GM21786 (cell line): ENCODE measurements around the gene HRAS.
"Not testable (repeated sequence)": the region's sequence is repeated elsewhere in the genome, so short reads cannot be mapped to it uniquely, and the experiment has no call there.

Experiments
- ATAC-seq: cut with Tn5 transposase; IDR thresholded peaks from one replicate; pipeline ENCODE4 v1.9.1; 2021; ENCODE audit not compliant: unreplicated experiment

The HRAS gene

DNA sequence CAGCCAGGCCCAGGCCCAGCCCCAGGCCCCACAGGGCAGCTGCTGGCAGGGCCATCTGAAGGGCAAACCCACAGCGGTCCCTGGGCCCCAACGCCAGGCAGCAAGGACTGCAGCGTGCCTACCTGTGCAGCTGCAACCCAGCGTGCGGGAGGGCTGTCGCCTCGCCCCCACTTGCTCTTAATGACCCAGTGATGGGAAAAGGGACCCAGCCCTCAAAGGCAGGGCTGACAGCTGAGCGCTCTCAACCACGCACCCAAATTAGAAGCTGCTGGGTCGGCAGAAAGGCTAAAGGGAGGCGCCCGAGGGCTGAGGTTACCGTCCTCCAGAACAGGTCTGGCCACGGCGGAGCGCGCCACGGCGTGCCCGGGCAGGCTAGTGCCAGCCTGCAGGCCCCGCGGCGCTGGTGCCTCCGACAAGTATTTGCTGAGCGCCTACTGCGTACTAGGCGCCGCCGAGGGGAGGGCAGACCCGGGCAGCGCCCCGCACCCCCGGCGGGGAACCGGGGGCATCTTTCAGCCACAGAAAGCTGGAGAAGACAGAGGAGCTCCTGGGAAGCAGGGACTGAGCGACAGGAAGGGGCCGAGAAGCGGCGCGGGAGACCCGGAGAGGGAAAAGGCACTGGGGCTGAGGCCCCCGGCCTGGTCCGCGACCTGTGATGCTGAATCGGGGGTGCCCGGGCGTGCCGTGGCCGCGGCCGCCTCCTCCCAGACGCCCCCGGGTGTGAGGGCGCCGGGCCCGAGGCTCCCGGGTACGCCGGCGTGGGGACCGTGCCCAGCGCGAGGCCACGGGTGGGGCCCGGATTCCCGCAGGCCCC is 773 bp downstream of the HRAS start:
- ATAC-seq, result no peak

DNA sequence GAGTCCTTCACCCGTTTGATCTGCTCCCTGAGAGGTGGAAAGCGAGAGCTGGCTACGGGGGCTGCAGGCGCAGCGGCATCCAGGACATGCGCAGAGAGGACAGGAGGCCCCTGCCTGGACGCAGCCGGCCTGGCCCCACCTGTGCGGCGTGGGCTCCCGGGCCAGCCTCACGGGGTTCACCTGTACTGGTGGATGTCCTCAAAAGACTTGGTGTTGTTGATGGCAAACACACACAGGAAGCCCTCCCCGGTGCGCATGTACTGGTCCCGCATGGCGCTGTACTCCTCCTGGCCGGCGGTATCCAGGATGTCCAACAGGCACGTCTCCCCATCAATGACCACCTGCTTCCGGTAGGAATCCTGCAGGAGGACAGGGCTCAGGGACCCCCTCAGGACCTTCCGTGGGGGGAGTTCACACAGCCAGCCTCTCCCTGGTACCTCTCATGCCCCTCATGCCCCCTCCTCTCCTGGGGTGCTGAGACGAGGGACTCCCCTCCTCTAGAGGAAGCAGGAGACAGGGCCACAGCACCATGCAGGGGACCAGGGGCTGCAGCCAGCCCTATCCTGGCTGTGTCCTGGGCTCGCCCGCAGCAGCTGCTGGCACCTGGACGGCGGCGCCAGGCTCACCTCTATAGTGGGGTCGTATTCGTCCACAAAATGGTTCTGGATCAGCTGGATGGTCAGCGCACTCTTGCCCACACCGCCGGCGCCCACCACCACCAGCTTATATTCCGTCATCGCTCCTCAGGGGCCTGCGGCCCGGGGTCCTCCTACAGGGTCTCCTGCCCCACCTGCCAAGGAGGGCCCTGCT is 1.6 kb downstream of the HRAS start:
- no peak for ATAC-seq

DNA sequence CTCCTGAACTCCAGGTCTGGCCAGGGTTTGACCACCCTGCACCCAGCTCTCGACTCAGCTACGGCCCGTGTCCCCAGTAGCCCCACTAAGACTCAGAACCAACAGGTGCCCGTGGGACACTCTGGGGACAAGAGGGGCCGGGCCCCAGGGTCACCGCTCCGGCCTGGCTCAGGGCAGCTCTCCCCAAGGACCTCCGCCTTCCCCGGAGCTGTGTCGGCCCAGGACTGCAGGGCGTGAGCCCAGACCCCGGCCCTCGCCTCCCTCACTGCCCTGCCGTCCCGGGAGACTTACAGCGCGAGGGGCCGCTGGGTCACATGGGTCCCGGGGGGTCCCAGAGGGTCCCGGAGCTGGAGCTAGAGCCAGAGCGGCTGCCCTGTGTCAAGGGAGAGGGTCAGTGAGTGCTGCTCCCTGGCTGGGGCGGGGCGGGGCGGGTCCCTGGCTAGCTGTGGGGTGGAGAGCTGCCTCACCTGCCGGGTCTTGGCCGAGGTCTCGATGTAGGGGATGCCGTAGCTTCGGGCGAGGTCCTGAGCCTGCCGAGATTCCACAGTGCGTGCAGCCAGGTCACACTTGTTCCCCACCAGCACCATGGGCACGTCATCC is 2.3 kb downstream of the HRAS start:
- no peak for ATAC-seq

DNA sequence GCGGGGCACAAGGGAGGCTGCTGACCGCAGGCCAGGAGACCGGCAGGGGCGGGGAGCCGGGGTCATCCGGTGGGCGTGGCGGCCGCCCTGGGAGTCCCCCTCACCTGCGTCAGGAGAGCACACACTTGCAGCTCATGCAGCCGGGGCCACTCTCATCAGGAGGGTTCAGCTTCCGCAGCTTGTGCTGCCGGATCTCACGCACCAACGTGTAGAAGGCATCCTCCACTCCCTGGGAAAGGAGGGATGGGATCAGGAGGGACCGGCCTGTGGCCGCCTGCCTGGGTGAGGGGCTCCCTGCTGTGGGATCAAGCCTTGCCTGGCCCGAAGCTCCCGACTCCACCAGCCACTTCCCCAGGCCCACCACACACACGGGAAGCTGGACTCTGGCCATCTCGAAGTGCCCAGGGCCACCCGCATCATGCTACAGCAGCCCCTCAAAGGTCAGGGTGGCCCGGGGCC is 2.8 kb downstream of the HRAS start:
- ATAC-seq, result no peak

DNA sequence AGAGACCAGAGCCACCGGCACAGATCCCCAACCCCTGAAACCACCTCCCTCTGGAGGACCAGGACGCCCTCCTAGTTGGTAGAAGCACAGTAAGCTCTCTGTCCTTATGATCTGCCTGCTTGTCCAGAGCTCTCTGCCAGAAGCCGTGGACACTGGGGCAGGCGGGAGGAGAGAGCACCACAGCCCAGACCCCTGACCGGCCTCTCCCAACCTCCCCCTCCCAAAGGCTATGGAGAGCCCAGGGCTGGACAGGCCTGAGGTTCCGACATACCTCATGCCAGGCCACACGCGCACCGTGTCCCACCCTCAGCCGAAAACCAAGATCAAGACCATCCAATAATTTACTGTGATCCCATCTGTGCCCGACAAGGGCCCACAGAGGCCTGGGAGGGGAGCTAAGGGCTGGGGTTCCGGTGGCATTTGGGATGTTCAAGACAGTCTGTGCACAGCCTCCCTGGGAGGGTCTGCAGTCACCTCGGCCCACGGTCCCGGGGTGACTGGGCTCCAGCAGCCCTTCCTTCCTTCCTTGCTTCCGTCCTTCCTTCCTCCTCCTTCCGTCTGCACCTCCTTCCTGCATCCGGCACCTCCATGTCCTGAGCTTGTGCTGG is 3.4 kb downstream of the HRAS start:
- no peak for ATAC-seq

DNA sequence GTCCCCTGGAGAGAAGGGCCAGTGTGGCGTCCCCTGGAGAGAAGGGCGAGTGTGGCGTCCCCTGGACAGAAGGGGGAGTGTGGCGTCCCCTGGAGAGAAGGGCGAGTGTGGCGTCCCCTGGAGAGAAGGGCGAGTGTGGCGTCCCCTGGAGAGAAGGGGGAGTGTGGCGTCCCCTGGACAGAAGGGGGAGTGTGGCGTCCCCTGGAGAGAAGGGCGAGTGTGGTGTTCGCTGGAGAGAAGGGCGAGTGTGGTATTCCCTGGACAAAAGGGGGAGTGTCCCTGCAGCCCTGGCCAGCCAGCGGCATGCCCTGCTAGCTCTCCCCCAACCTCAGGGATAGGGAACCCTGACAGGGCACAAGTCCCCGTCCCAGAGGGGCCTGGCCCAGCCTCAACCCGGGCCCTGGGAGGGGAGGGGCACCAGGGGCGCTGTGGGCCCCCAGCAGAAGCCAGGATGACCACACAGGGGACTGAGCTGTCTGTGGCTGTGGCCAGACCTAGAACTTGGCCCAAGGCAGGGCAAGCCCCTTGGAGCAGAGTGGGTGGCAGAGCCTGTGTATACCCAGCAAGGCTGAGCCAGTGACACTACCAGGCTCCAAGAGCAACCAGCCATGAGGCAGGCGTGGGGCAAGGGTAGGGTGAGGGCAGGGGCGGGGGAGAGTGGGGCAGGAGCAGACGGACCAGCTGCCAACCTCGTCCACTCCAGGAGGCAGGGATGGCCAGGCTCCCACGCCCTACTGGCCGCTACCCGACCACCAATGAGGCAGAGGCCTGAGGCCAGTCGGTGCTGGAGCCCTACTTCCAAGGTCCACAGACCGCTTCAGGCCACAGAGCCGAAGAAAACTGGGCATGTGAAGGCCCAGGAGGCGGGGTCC is 4.2 kb downstream of the HRAS start:
- ATAC-seq, result no peak

DNA sequence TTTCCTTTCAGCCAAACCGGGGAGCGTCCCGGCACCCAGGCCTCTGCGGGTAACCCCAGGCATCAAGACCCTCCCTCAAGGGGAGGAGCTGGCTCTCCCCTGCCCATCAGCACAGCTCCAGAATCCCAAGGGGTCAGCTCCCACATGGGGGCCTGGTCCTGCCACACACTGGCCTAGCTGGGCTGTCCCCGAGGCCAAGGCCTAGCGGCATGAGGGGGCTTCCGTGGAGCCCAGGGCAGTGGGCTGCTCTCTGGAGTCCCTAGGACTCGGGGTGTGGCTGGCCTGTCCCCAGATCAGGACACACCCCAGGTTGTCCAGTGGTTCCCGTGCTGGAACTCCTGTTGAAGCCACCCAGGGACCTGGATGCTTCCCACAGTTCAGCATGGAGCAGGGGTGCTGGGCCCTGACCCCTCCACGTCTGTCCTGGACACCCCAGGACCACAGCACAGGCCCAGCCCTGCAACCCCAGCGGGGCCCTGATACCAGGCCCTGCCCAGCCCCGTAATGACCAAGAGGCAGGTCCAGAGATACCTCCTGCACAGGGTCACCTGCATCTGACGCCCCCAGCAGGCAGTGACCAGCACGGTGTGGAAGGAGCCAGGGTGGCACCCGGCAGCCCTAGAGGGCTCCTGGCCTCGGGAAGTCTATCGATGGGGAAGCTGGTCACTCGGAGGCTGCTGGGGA is 5.5 kb downstream of the HRAS start:
- ATAC-seq, result no peak

DNA sequence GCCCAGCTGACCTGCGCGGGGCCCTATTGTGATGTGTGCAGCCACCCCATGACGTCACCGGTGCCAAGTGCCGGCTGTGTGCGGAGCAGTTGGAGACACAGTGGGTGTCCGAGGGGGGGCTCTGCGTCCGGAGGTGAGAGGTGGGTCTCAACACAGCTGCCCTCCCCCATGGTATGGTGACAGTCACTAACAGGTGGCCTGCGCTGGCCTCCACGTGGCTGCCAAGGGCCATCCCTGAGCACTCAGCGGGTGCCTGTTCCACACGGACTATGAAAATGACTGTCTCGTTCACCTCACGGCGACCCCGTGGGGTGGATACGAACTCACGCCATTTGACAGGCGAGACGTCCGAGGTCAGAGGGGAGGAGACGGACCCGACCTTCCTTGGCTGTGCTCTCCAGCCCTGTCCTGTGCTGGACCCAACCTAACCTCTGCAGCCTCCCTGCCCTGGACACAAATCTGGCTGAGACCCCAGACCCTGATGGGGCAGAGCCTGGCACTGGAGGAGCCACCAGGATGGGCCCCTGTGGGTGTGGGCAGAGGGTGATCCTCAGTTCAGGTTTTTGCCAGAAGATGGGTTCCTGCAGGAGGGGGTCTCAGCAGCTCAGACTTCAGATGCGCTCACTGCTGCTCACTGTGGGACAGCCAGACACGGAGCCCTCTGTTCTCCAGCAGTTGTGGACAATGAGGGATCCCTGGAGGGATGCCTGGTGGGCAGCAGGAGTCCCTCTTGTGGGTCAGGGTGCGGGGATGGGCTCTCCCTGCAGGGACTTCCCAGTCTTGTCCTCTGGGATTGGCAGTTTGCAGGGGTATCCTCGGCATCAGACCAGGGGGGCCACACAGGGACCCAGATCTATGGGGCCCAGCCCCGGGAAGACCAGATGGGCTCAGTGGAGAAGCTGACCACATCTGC is 6.3 kb downstream of the HRAS start:
- no peak for ATAC-seq

DNA sequence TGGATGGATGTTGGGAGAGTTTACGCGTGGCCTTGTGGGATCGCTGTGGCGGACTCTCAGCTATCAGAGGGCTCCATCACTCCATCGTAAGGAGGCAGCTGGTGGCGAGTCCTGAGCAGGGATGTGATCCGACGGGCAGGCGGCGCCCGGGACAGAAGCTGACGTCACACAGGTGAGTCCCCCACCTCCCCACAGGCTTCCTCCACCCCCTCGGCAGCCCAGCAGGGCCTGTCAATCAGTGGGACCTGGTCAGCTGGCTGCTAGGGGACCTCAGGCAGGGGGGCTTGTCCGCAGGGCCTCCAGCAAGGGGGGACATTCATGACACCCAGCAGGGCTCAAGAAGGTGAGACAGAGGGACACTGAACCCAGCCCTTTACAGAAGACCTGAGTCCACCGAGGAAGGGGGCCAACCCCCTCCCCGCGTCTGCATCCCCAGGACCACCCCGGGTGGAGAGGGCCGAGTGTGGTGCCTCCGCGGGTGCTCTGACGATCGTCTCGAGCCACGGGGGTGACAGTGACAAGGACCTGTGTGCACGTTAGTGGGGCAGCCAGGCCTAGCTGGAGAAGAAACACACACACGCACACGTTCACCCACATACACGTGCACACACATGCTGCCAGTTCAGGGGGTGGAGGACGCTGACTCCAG is 7.1 kb downstream of the HRAS start:
- ATAC-seq, result no peak

DNA sequence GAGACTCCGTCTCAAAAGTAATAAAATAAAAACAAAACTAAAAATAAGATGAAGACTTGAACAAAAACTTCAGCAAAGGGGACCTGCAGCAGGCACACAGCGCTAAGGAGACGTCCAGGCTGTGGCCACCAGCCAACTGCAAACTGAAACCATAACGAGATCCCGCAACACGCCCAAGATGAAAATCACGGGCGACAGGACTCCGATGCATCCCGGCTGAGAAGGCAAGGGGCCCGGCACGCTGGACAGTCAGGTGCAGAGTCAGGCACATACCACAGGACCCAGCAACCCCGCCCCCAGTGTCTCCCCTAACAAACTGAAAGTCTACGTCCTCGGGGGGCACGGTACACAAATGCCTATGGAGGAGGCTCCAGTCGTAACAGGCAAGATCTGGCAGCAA is 9.2 kb downstream of the HRAS start:
- ATAC-seq, result no peak

DNA sequence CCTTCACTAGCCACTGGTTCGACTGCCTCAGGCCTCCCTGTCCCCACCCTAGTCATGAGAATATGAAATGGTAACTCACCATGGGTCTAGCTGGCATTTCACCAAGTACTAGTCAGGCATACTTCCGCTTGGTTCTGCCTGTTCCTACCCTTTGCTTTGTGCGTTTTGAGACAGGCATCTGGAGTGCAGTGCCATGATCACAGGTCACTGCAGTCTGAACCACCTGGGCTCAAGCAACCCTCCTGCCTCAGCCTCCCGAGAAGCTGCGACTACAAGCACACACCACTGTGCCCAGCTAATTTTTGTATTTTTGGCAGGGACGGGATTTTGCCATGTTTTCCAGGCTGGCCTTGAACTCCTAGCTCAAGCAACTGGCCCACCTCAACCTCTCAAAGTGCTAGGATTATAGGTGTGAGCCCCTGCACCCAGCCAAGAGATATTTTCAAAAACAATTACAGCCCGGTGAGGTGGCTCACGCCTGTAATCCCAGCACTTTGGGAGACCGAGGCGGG is 14.1 kb downstream of the HRAS start:
- ATAC-seq, result no peak

DNA sequence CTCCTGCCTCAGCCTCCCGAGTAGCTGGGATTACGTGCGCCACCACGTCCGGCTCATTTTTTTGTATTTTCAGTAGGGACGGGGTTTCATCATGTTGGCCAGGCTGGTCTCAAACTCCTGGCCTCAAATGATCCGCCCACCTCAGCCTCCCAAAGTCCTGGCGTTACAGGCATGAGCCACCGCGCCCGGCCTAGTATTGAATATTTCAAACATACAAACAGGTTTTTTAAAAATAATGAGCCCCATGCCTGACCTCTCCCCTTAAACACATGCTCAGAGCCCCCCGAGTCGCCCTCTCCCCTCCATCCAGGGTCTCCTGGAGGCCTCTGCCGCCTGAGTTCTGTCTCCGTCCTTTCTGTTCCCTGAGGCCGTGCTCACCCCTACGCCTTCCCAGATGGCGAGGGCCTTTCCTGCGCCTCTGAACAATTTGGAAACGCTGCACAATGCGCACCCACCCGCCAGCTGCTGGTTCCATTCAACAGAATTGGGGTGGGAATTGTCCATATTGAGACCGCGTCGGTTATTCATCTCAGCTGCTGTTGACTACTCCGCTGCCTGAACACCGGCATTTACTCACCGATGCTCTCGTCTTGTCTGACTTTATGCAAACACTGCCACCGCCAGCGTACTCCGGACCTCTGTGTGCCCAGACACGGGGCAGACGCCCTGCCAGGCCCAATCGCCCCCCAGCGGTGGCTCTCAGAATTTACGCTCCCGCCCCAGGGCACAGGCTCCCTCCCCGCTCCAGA is 14.8 kb downstream of the HRAS start:
- ATAC-seq, result no peak

DNA sequence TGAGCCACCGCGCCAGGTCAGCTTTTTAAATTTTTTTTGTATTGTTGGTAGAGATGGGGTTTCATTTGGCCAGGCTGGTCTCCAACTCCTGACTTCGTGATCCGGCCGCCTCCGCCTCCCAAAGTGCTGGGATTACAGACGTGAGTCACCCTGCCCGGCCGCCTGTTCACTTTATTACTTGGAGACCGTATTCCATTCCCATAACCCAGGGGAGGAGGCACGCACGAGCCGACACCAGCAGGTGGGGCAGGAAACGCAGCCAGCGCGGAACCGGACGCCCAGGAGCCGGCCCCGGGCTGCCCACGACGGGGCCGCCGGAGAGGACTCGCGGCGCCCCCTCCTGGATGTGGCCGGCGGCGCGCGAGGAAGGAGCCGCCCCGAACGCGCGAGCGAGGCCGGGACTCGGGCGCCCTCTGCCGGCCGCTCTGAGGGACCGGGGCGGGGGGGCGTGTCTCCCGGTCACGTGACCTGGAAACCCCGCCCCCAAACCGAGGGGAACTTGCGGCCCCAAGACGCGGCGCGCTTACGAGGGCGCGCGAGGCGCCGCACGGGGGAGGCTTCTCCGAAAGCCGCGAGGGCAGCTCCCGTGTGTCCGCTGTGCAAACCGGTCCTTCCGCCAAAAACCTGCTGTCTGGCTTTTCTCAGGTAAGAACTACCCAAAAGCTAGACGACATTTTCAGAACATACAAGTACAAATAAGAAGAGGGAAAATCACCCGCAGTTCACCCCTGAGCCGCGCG is 16.7 kb downstream of the HRAS start:
- ATAC-seq, result peak; percentile 42

DNA sequence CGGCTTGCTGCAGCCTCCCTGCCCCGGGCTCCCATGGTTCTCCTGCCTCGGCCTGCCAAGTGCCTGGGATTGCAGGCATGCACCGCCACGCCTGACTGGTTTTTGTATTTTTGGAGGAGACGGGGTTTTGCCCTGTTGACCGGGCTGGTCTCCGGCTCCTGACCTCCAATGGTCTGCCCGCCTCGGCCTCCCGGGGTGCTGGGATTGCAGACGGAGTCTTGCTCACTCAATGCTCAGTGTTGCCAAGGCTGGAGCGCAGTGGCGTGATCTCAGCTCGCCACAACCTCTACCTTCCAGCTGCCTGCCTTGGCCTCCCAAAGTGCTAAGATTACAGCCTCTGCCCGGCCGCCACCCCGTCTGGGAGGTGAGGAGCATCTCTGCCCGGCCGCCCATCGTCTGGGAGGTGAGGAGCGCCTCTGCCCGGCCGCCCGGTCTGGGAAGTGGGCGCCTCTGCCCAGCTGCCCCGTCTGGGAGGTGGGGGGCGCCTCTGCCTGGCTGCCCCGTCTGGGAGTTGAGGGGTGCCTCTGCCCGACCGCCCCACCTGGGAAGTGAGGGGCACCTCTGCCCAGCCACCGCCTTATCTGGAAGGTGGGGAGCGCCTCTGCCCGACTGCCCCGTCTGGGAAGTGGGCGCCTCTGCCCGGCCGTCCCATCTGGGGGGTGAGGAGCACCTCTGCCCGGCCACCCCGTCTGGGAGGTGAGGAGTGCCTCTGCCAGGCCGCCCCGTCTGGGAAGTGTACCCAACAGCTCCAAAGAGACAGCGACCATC is 18.3 kb downstream of the HRAS start:
- not testable (repeated sequence) for ATAC-seq

DNA sequence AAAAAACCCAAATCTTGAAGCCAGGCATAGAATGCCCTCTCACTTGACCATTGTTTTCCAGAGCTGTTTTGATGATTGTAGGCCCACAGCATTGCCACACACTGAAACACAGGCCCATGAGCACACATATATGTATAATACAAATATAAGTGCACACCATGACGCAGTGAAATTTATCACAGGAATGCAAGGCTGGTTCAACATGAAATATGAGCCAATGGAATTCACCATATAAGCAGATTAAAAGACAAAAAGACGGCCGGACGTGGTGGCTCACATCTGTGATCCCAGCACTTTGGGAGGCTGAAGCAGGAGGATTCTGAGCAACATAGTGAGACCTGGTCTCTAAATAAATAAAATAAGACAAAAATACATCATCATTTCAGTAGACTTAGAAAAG is 19.0 kb downstream of the HRAS start:
- no peak for ATAC-seq

DNA sequence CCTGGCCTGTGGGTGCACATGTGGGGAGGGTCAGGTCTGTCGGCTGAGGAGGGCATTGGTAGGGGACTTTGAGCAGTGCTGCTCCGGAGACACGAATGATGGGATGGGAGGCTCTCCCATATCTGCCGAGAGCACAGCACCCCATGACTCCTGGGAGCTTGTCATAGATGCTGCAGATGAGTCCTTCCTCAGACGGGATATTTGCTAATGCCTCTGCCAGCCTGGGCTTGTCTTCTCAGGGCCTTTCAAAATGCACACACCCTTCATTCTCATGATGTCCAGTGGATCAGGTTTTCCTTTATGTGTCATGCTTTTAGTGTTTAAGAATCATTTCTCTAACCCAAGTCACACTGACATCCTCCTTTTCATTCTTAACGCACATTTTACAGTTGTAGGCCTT is 20.2 kb downstream of the HRAS start:
- no peak for ATAC-seq
